Right ventricle myocardium inferior (tissue), 1 donor: ENCODE data around the gene OSBPL2. TPM values are rescaled to one million over a fixed set of nuclear protein-coding genes. Genes with fewer than 3 reads are reported as not detected.

Experiments used
- ATAC-seq: fragments of 200-7000 bp; cut with Tn5 transposase; one replicate; pipeline ENCODE4 v1.9.1; 2020; ENCODE audit warnings: mild to moderate bottlenecking, moderate library complexity
- DNase-seq: peaks from one replicate; pipeline ENCODE4 v3.0.0; 2021; ENCODE audit errors: missing footprints
- intact Hi-C: fragments of 100-400 bp; cut with DNase I; formaldehyde crosslinking; loops from one replicate; pipeline ENCODE4 v1.11.0; 2022
- total RNA-seq: library from RNA; stranded (reverse); fragmentation: NEBNext Ultra II Directional; extraction: Animal tissue kit (Norgen Biotek cat#: 25700); gene quantifications from one replicate; pipeline ENCODE4 v1.2.1, GENCODE V29; 2021
- donor health status: DM: no; HTN: yes; CAD: no; lungs with severe emphysema.

The OSBPL2 gene
- total RNA-seq, 1 donor from 2014 or later, result 59.5 TPM

DNA sequence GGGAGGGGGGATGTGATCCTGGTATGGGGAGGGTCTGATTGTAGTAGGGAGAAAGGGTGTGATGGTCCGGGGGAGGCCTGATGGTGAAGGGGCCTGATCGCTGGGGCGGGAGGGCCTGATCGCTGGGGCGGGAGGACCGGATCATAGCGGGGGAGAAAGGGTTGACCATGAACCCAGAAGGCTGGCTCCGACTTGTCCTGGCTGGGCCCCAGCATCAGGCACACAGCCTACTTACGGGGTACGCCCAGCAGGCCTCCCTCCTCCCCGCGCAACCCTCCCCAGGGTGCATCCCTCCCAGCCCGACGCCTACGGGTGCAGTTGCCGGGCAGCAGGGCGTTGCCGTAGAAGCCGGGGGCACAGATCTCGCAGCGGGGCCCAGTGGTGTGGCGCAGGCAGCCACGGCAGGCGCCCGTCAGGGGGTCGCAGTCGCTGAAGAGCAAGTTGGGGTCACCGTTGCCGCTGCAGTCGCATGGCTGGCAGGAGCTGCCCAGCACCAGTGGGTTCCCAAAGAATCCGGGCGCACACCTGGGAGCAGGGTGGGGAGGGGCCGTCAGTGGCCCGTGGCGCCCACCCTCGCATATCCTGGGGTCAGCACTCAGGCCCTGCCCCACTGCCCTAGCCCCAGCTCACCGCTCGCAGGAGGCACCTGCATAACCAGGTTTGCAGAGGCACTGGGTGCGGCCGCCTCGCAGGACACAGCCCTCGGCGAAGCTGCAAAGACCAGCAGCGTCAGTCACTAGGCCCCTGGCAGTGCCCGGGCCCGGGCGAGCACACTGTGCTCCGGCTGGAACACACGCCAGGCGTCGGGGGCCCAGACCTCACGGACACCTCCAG lies 85.0 kb downstream of the OSBPL2 start:
- ATAC-seq (no peak), DNase-seq (peak; percentile 68)
- intact Hi-C loops, result no loop called here

GRCh38 chr20:62323980-62324906 lies 85.9 kb downstream of the OSBPL2 start:
- no peak for ATAC-seq
- DNase-seq, result peak; percentile 67
- intact Hi-C loops, result no loop called here

DNA sequence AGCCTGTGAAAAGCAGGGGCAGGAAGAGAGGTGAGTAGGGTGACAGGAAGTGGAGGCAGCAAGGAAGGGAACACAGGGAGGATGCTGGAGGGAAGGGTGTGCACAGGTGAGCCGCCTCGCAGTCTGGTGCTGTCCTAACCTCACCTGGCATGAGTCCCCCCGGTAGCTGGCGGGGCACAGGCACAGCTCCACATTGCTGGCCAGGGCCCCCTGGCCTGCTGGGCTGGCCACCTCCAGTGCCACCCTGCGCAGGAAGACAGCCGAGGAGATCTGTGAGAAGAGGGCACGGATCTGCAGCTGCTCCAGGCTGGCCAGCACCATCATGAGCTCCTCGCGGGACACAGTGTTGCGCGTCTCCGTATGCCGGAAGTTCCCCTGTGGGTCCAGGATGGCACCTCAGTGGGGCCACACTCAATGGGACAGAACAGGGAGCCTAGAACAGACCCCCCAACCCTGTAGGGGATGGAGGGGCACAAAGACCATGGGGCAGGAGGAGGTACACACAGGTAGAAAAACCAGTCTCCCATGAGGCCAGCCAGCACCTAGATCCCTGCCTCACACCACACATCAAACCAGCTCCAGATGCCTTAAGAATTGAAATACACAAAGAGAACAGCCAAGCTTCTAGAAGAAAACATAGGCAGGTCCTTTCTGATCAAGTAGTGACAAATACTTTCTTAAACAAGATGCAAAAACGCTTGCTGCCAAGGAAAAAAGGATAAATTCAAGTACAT lies 87.0 kb downstream of the OSBPL2 start:
- DNase-seq (peak; percentile 40), ATAC-seq (no peak)
- intact Hi-C loops, result no loop called here

- intact Hi-C loops, result no loop called here
- DNase-seq, result peak; percentile 74
- ATAC-seq, result no peak
Observed at GRCh38 chr20:62326559-62326958, 88.2 kb downstream of the OSBPL2 start.

- DNase-seq (peak; percentile 33), ATAC-seq (no peak)
- intact Hi-C loops, result no loop called here
Observed at GRCh38 chr20:62326959-62327725, 88.8 kb downstream of the OSBPL2 start.

GRCh38 chr20:62327726-62328495 lies 89.6 kb downstream of the OSBPL2 start:
- DNase-seq (peak; percentile 64), ATAC-seq (no peak)
- intact Hi-C loops, result no loop called here

GRCh38 chr20:62328684-62329388 lies 90.5 kb downstream of the OSBPL2 start:
- peak; percentile 63 for DNase-seq
- intact Hi-C loops, result no loop called here
- no peak for ATAC-seq

DNA sequence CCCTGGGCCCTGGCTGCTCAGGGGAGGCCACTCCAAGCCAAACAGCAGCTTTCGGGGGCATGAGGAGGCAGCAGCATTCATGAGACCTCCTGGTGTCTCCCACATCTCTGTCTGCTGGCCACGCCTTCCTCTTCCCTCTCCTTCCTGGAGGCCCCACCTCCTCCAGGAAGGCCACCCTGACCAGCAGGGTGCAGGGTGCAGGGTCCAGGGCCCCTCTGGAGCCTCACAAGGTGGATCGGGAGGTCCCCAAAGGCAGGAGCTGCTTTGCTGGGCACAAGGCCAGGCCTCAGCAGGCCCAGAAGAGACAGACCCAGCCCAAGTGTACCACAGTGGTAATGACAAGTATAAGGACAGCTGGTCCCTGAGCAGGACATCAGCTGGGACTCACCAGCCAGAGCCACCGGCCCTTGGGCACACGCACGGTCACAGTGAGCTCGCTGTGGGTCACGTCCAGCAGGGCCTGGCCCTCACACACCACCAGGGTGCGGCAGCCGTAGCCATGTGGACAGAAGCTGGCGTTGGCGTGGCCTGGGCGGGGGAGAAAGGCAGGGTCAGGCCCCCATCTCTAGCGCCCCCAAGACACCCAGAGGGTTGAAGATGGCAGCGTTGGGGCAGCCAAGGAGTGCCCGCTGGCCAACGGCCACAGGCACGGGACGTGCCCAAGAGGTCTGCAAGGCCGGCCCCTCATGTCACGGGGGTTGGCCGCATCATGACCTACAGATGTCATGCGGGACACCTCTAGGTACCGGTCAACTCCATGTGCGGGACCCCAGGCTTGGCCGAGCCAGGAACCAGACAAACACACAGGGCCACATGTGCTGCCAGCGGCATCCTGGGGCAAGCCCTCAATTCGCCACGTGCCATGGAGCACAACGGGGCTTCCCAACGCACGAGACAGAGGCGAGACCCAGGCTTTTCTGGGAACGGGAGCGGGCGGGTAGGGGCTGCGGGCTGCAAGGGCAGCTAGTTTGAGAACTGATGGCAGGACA lies 91.4 kb downstream of the OSBPL2 start:
- intact Hi-C loops, result no loop called here
- DNase-seq (peak; percentile 56), ATAC-seq (no peak)

GRCh38 chr20:62330576-62331317 lies 92.4 kb downstream of the OSBPL2 start:
- DNase-seq (peak; percentile 62), ATAC-seq (no peak)
- intact Hi-C loops, result no loop called here

GRCh38 chr20:62331347-62331746 lies 93.0 kb downstream of the OSBPL2 start:
- ATAC-seq, result peak; percentile 60
- DNase-seq, result peak; percentile 67
- intact Hi-C loops, result no loop called here

DNA sequence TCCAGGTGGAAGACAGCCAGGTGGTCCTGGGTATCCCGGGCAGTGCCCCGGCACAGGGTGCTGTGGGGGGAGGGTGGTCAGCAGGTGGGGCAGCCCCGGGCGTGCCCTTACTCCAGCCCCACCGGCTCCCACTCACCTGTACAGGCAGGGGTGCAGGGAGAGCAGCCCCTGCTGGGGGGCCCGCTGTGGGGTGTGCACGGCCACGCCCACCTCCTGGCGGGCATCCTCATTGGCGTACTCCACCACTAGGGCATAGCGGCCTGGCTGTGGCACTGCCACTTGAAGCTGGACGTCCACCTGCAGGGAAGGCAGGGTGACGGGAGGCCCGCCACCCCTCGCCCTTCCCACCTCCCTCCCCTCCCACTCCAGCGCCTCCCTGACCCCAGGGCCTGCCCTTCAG lies 94.1 kb downstream of the OSBPL2 start:
- peak; percentile 55 for DNase-seq

DNA sequence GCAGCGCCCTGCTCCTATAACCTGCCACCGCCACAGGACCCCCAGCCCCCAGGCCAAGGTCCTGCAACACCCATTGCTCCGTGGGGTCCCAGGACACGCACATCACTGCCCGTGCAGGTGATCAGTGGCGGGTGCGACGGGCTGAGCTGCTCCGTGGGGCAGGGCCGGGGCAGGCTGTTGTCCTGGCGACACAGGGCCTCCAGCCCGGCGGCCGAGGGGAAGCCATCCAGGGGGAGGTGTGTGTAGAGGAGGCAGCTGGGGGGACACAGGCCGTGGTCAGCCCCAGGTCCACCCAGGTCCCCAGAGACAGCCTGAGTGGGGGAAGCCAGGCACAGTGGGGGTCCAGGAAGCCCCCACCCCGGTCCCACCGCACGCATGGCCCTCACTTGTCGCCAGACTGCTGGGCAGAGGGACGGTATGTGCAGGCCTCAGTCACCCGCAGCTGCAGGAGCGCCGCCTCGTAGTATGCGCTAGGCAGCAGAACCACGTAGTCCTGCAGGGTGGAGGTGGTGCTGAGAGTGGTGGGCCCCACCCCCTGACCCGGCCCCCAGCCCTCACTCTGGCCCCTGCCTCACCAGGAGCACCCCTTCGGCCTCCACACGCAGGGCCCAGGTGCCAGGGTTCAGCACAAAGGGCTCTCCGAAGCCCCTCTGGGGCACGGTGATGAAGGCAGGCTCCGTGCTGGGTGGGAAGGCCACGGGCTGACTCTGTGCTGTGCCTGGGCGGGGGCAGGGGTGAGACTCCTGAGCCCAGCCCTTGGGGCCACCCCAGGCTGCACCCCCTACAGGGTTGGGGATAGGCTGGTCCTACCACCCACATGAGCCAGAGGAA lies 94.9 kb downstream of the OSBPL2 start:
- intact Hi-C loops, result no loop called here
- peak; percentile 61 for DNase-seq
- ATAC-seq, result no peak

More for the DNA sequence above, 94.1 kb downstream of the OSBPL2 start:
- intact Hi-C loops, result no loop called here
- no peak for ATAC-seq

DNA sequence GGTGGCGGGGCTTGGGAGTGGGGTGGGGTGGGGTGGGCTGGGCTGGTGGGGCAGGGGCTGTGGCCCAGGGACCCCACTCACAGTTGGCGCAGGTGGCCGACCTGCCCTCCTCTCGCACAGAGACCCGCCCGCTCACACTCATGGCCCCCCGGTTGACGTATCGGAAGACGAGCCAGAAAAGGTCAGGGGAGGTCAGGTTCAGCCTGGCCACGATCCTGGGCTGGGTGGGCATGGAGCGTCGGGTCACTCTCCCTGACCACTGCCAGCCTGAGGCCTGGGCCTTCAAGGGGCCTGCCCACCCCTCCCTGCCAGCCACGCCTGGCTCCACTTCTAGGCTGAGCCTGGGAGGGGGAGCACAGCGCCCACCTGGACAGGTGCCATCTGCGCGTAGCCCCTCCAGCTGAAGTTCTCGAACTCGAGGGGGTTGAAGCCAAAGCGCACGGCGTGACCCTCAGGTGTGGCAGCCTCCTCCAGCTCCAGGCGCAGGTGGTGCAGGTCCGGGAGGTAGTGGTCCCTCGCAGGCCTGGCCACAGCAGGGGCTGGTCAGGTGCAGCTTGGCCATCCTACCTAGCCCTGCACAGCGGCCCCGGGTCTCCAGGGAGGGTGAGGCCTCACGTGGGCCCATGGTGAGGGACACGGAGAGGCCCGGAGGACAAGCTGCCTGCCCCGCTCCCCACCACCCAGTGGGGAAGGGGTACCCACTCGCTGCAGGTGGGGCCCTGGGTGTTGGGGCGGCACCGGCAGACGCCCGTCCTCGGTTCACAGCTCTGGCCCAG lies 95.7 kb downstream of the OSBPL2 start:
- intact Hi-C loops, result no loop called here
- no peak for ATAC-seq
- DNase-seq, result peak; percentile 44

DNA sequence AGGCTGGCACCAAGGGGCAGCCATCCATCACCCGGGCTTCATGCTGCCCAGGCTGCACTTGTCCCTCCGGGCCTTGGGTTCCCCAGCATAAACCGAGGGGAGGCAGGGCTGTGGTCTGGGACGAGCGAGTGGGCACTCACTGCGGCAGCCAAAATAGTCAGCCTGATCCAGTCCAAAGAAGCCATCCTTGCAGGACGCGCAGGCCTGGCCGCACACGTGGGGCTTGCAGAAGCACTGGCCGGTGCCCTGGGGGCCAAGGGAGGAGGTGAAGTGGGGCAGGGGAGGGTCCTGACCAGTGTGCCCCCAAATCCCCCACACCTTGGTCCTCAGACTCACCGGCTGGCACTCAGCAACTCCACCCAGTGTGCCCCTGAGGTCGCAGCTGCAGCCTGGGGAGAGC lies 96.6 kb downstream of the OSBPL2 start:
- DNase-seq, result peak; percentile 45
- intact Hi-C loops, result no loop called here
- no peak for ATAC-seq
